Gastroesophageal sphincter (tissue), 4 donors: ENCODE measurements around the gene VRK2. TPM values are rescaled to one million over a fixed set of nuclear protein-coding genes. Genes with fewer than 3 reads are reported as not detected.

Source experiments
- ATAC-seq: fragments of 150-250 bp; one replicate; pipeline ENCODE4 v1.9.1; 2016; ENCODE audit warnings: mild to moderate bottlenecking, moderate library complexity
- H3K27ac ChIP-seq, 4 donors: fragments of 200-600 bp; sonication (generic) in 3 of 4; 1 replicate in 3 of 4; 2 replicates in 1 of 4; pipeline ENCODE4 v1.5.1; 2016 to 2019
- H3K27me3 ChIP-seq: fragments of 200-600 bp; sonication (generic); one replicate; pipeline ENCODE4 v1.5.1; 2019
- H3K36me3 ChIP-seq, 2 donors: fragments of 200-600 bp; sonication (generic); one replicate each; pipeline ENCODE4 v1.5.1; 2019; ENCODE audit warnings: control low read depth in 1 of 2
- H3K4me1 ChIP-seq, 3 donors: fragments of 200-600 bp; sonication (generic); 1 replicate in 2 of 3; 2 replicates in 1 of 3; pipeline ENCODE4 v1.5.1; 2016 to 2019; ENCODE audit warnings: control low read depth in 2 of 3
- H3K4me3 ChIP-seq, 2 donors: fragments of 200-600 bp; sonication (generic); one replicate each; pipeline ENCODE4 v1.5.1; 2019; ENCODE audit warnings: mild to moderate bottlenecking in 1 of 2, moderate library complexity in 1 of 2
- H3K9me3 ChIP-seq, 3 donors: fragments of 200-600 bp; sonication (generic); one replicate each; pipeline ENCODE4 v1.5.1; 2017 to 2019; ENCODE audit warnings: control low read depth in 2 of 3
- EP300 ChIP-seq: sonication (generic); formaldehyde crosslinking; IDR thresholded peaks from one replicate; pipeline ENCODE4 v1.6.1; 2017; ENCODE audit warnings: antibody characterized with exemption, mild to moderate bottlenecking
- POLR2A ChIP-seq, 2 donors: fragments of 450-650 bp; IDR thresholded peaks; one replicate each; pipeline ENCODE4 v1.6.1; 2017; ENCODE audit warnings: antibody characterized with exemption in 2 of 2, mild to moderate bottlenecking in 2 of 2, moderate library complexity in 1 of 2
- POLR2AphosphoS5 ChIP-seq: sonication (generic); formaldehyde crosslinking; IDR thresholded peaks from one replicate; pipeline ENCODE4 v1.6.1; 2017; ENCODE audit warnings: antibody characterized with exemption
- WGBS, 2 donors: methylation state at CpG; one replicate each; pipeline ENCODE4 v1.1.5; 2018; ENCODE audit warnings: low coverage in 1 of 2; 5-methylcytosine and 5-hydroxymethylcytosine counted together
- total RNA-seq, 4 donors: library from RNA; depleted of rRNA; stranded (reverse); fragments of >200 nt; gene quantifications; one replicate each; pipeline ENCODE4 v1.1.0, GENCODE V29; 2016
- TF ChIP-seq, protein P1 (sequence below), 4 experiments: fragments of 200-600 bp in 2 of 4; fragments of 450-650 bp in 2 of 4; sonication (generic) in 1 of 4; IDR thresholded peaks; one replicate each; pipeline ENCODE4 v1.5.1; 2017 to 2019; ENCODE audit warnings: antibody characterized with exemption in 4 of 4, mild to moderate bottlenecking in 2 of 4, moderate library complexity in 2 of 4

Gene VRK2
- total RNA-seq, 4 donors from 2014 or later: 27.5 to 34.4 (median 29.1) TPM

DNA sequence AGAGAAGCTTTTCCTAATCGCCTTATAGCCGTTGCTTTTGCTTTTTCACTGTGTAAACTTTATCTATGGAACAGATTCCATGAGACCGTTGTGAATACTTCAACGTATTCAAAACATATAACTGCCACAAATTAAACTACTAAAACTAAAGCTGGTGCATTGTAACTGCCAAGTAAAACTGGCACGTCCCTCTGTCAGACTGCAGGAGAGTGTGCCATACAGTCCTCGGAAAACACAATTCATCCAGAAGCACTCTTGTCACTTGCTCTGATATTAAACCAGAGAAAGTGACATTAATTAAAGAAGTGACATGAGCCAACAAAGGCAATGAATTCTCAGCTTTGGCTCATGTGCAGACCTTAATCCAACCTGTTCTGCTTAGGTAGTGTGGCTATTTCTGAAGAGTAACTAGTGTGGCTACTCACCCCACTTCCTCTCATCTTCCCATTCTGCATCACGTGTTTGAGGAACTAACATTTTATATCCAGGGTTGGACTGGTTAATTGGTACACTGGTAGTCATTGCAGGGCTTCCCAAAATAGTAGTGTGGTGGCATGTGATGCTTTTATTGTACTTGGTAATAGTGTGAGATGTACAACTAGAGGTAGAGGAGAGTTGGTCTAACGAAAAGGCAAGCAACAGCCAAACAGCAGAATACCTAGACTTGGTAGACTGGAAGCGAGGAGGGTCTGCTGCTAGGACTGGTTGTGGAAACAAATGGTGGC, 9.7 kb downstream of the VRK2 start:
- H3K27ac ChIP-seq: no peak overlapping the region
- 80 to 96% methylated on average over 8 to 9 of the region's 9 CpGs for WGBS, 2 donors
- peaks cover 0 to 13% of the 10 kb centered on the region in 2 donors for H3K36me3 ChIP-seq
- no peaks in the 10 kb centered on the region for H3K9me3 ChIP-seq
- TF ChIP-seq POLR2A (IDR thresholded peaks at IDR 0.05): no peak
- no peak for TF ChIP-seq POLR2AphosphoS5
- no peak for ATAC-seq
- H3K4me1 ChIP-seq: peaks cover 0 to 7% (median 0%) of the 10 kb centered on the region in 3 donors
- H3K4me3 ChIP-seq: no peak overlapping the region
- no peaks in the 10 kb centered on the region for H3K27me3 ChIP-seq

DNA sequence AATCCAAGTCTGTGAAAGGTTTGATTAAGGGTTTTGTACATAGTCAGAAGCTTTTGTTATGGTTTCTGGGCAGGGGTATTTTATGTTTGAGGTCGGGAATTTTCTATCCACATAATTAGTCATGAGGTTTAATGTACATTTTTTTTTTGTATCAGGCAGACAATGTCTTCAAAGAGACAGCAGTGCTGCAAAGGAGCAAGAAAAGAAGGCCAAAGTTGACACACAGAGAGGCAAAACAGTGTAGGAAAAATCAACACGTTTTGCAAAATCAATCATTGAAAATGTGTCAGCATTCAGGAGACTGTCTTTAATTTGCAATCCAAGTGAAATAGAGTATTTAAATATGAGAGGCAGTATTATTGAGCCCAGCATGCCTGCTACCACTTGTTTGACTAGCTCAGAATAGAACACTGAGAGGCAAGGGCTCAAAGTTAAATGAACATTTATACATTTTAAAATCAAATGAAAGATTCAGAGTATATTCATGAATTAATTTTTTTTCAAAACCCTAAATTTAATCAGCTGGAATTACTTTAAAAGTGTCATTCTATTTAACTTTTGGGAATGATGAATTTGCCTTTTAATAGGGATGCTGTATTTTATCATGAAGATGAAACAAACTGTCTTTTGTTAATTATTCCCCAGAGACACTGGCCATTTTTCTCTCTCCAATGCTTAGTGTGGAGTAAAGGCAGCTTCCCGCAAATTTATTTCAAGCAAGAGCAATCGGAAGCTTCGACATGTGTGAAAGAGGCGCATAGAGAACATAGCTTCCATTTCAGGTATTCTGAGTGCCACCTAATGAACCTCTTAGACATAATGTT, 11.3 kb downstream of the VRK2 start:
- Histone ChIP-seq H3K9me3 (no peaks in the 10 kb centered on the region), H3K27ac (no peak overlapping the region), H3K27me3 (no peaks in the 10 kb centered on the region), H3K4me1 (peaks cover 0 to 7% (median 0%) of the 10 kb centered on the region in 3 donors), H3K4me3 (no peak overlapping the region), H3K36me3 (peaks cover 0 to 13% of the 10 kb centered on the region in 2 donors)
- ATAC-seq: no peak
- TF ChIP-seq POLR2A (IDR thresholded peaks at IDR 0.05) (no peak), EP300 (no peak), POLR2AphosphoS5 (no peak)
- TF ChIP-seq, protein P1, sequence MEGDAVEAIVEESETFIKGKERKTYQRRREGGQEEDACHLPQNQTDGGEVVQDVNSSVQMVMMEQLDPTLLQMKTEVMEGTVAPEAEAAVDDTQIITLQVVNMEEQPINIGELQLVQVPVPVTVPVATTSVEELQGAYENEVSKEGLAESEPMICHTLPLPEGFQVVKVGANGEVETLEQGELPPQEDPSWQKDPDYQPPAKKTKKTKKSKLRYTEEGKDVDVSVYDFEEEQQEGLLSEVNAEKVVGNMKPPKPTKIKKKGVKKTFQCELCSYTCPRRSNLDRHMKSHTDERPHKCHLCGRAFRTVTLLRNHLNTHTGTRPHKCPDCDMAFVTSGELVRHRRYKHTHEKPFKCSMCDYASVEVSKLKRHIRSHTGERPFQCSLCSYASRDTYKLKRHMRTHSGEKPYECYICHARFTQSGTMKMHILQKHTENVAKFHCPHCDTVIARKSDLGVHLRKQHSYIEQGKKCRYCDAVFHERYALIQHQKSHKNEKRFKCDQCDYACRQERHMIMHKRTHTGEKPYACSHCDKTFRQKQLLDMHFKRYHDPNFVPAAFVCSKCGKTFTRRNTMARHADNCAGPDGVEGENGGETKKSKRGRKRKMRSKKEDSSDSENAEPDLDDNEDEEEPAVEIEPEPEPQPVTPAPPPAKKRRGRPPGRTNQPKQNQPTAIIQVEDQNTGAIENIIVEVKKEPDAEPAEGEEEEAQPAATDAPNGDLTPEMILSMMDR (IDR thresholded peaks at IDR 0.05): no peak
- WGBS, 2 donors: 59 to 69% methylated on average over 4 to 6 of the region's 6 CpGs

DNA sequence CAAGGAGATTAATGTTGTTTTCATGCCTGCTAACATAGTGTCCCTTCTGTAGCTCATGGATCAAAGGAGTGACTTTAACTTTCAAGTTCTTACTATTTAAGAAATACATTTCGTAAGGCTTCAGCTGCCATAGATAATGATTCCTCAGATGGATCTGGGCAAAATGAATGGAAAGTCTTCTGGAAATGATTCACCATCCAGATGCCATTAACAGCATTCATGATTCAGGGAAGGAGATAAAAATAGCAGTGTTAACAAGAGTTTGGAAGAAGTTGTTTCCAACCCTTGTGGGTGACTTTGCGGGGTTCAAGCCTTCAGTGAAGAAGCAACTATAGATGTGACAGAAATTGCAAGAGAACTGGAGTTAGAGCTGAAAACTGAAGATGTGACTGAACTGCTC, 17.0 kb downstream of the VRK2 start:
- H3K9me3 ChIP-seq: no peaks in the 10 kb centered on the region
- H3K36me3 ChIP-seq: peaks cover 0 to 4% of the 10 kb centered on the region in 2 donors
- no peaks in the 10 kb centered on the region for H3K4me1 ChIP-seq
- H3K27me3 ChIP-seq: no peaks in the 10 kb centered on the region
- TF ChIP-seq POLR2A (IDR thresholded peaks at IDR 0.05): no peak
- TF ChIP-seq EP300: no peak
- no peak for TF ChIP-seq POLR2AphosphoS5
- TF ChIP-seq, protein P1 (IDR thresholded peaks at IDR 0.05): no peak
- no peak overlapping the region for H3K4me3 ChIP-seq
- 33 to 42% methylated on average over 2 of the region's 2 CpGs for WGBS, 2 donors
- no peak overlapping the region for H3K27ac ChIP-seq
- ATAC-seq: no peak

DNA sequence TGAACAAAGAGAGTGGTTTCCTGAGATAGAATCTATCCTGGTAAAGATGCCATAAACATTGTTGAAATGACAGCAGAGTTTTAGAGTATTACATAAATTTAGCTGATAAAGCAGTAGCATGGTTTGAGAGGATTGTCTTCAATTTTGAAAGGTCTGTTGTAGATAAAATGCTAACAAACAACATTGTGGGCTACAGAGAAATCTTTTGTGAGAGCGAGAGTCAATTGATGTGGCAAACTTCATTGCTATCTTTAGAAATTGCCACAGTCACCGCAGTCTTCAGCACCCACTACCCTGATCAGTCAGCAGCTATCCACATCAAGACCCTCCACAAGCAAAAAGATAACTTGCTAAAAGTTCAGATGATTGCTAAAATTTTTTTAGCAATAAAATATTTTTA, 17.5 kb downstream of the VRK2 start:
- 95 to 96% methylated on average over 2 of the region's 2 CpGs for WGBS, 2 donors
- TF ChIP-seq, protein P1 (IDR thresholded peaks at IDR 0.05): no peak
- no peak for TF ChIP-seq POLR2AphosphoS5
- no peak for TF ChIP-seq POLR2A (IDR thresholded peaks at IDR 0.05)
- no peak for TF ChIP-seq EP300
- H3K36me3 ChIP-seq: peaks cover 0 to 2% of the 10 kb centered on the region in 2 donors
- no peaks in the 10 kb centered on the region for H3K9me3 ChIP-seq
- H3K27me3 ChIP-seq: no peaks in the 10 kb centered on the region
- H3K4me3 ChIP-seq: no peak overlapping the region
- no peak for ATAC-seq
- no peaks in the 10 kb centered on the region for H3K4me1 ChIP-seq
- H3K27ac ChIP-seq: no peak overlapping the region

DNA sequence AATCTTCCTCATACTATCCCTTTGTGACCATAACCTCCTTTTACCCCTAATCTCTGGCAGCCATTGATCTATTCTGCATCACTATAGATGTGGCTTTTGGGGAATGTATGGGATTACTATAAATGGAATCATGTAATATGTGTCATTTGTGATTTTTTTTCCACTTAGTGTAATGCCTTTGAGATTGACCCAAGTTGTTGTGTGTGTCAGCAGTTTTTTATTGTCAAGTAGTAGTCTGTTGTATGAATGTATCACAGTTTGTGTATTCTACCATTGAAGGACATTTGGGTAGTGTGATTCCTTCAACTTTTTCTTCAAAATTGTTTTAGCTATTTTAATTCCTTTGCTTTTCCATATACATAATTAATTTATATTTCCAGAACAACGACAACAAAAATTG, 18.6 kb downstream of the VRK2 start:
- Histone ChIP-seq H3K27me3 (no peaks in the 10 kb centered on the region), H3K9me3 (no peaks in the 10 kb centered on the region), H3K36me3 (peaks cover 0 to 12% of the 10 kb centered on the region in 2 donors), H3K4me1 (no peaks in the 10 kb centered on the region), H3K4me3 (no peak overlapping the region), H3K27ac (no peak overlapping the region)
- ATAC-seq: no peak
- TF ChIP-seq, protein P1 (IDR thresholded peaks at IDR 0.05): no peak
- no peak for TF ChIP-seq POLR2A (IDR thresholded peaks at IDR 0.05)
- TF ChIP-seq EP300: no peak
- no peak for TF ChIP-seq POLR2AphosphoS5
- WGBS, 2 donors: 95 to 100% methylated on average over 1 of the region's 1 CpG
